Measurements from ENCODE around the gene KRTAP9-9.

DNA sequence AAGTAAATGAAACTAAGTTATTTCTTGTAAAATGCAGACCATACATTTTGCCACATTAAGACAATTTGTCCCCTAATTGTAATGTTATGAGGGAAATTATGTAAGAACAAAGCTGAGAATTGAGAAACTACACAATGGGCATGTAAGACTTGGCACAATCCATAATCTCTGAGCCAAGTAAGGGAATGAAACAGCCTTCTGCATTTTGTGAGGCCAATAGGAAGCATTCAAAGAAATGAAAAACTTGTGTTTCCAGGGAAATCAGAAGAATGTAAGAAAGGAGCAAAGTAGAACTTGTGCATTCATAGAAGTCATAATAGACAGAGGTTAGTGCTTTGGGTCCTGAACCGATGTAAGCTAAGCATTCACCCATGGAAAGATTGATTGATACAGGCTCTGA is 3.9 kb upstream of the KRTAP9-9 start:
- TF ChIP-seq POLR2AphosphoS5 (IDR thresholded peaks at IDR 0.05; ENCODE audit: borderline replicate concordance, low read depth, low read length) (no peak), EZH2 (IDR thresholded peaks at IDR 0.05) (no peak), FOXP2 (optimal IDR thresholded peaks at IDR 0.05; ENCODE audit: control extremely low read depth, extremely low read length, insufficient read depth) (no peak)

All from SK-N-MC (cell line).